Left ventricle myocardium inferior (tissue), 1 donor: Measurements from ENCODE around the gene ZNF77. TPM values are rescaled to one million over a fixed set of nuclear protein-coding genes. Genes with fewer than 3 reads are reported as not detected.
A peak's percentile ranks its signal among the peaks of the same experiment; 100 is the strongest.

Source experiments
- DNase-seq: peaks from one replicate; pipeline ENCODE4 v3.0.0-alpha.2; 2020
- H3K27ac ChIP-seq: fragments of 200-600 bp; replicated peaks from 2 replicates; pipeline ENCODE4 v1.8.0; 2021
- H3K27me3 ChIP-seq: fragments of 200-600 bp; 2 replicates; pipeline ENCODE4 v1.8.0; 2021; ENCODE audit warnings: low read depth
- H3K36me3 ChIP-seq: fragments of 200-600 bp; 2 replicates; pipeline ENCODE4 v1.8.0; 2021
- H3K4me1 ChIP-seq: fragments of 200-600 bp; 2 replicates; pipeline ENCODE4 v1.8.0; 2021
- H3K4me3 ChIP-seq: fragments of 200-600 bp; 2 replicates; pipeline ENCODE4 v1.8.0; 2021; ENCODE audit warnings: mild to moderate bottlenecking, moderate library complexity
- H3K9me3 ChIP-seq: fragments of 200-600 bp; replicated peaks from 2 replicates; pipeline ENCODE4 v1.8.0; 2021
- CTCF ChIP-seq: fragments of 200-600 bp; IDR thresholded peaks from 2 replicates; pipeline ENCODE4 v1.8.0; 2021; ENCODE audit warnings: antibody characterized with exemption, mild to moderate bottlenecking, borderline replicate concordance
- intact Hi-C: fragments of 100-400 bp; cut with micrococcal nuclease; formaldehyde crosslinking; loops from one replicate; pipeline ENCODE4 v1.11.0; 2022
- total RNA-seq: library from RNA; stranded (reverse); fragmentation: NEBNext Ultra II Directional; extraction: Animal tissue kit (Norgen Biotek cat#: 25700); gene quantifications from one replicate; pipeline ENCODE4 v1.2.1, GENCODE V29; 2021
- donor health status: DM: no; HTN: yes; CAD: no; lungs with severe emphysema.

Gene ZNF77
- total RNA-seq, 1 donor from 2014 or later: 1.6 TPM

- intact Hi-C loops: no loop called here
- Histone ChIP-seq H3K27me3 (no peaks in the 10 kb centered on the region), H3K4me3 (peak overlapping the region; percentile 39), H3K36me3 (no peaks in the 10 kb centered on the region), H3K4me1 (peaks cover 5% of the 10 kb centered on the region), H3K9me3 (no peaks in the 10 kb centered on the region), H3K27ac (peak overlapping the region; percentile 37)
- peak; percentile 80 for TF ChIP-seq CTCF
- no peak for DNase-seq
Observed at GRCh38 chr19:2962018-2962670, 17.4 kb upstream of the ZNF77 start.

GRCh38 chr19:2960120-2960519, 15.3 kb upstream of the ZNF77 start:
- H3K36me3 ChIP-seq: no peaks in the 10 kb centered on the region
- H3K27me3 ChIP-seq: no peaks in the 10 kb centered on the region
- no peak overlapping the region for H3K27ac ChIP-seq
- no peaks in the 10 kb centered on the region for H3K9me3 ChIP-seq
- DNase-seq: no peak
- TF ChIP-seq CTCF: no peak
- intact Hi-C loops: no loop called here
- H3K4me1 ChIP-seq: peaks cover 5% of the 10 kb centered on the region
- no peak overlapping the region for H3K4me3 ChIP-seq

- no peaks in the 10 kb centered on the region for H3K9me3 ChIP-seq
- no peaks in the 10 kb centered on the region for H3K36me3 ChIP-seq
- no peak overlapping the region for H3K4me3 ChIP-seq
- no peak for DNase-seq
- H3K27me3 ChIP-seq: no peaks in the 10 kb centered on the region
- TF ChIP-seq CTCF: no peak
- H3K27ac ChIP-seq: no peak overlapping the region
- peaks cover under 1% of the 10 kb centered on the region for H3K4me1 ChIP-seq
- intact Hi-C loops: loop anchor here (10.0 kb wide), 1 partner anchor 208 kb away; no protein-coding TSS in a partner anchor
Observed at GRCh38 chr19:2957160-2957559, 12.4 kb upstream of the ZNF77 start.

GRCh38 chr19:2952953-2953481, 8.2 kb upstream of the ZNF77 start:
- no peak overlapping the region for H3K4me3 ChIP-seq
- intact Hi-C loops: loop anchor here (10.0 kb wide), 1 partner anchor 212 kb away; no protein-coding TSS in a partner anchor
- H3K27ac ChIP-seq: no peak overlapping the region

More at GRCh38 chr19:2952953-2953481, 8.2 kb upstream of the ZNF77 start:
- no peaks in the 10 kb centered on the region for H3K9me3 ChIP-seq
- TF ChIP-seq CTCF: no peak
- no peaks in the 10 kb centered on the region for H3K36me3 ChIP-seq
- H3K27me3 ChIP-seq: no peaks in the 10 kb centered on the region
- DNase-seq: no peak
- H3K4me1 ChIP-seq: peaks cover 21% of the 10 kb centered on the region
